HL-60 (cell line): Measurements from ENCODE around the gene TMEM63B.

Experiments
- DNase-seq, 2 experiments: peaks; one replicate each; pipeline ENCODE4 v3.0.0-alpha.2; 2010 to 2020; ENCODE audit warnings: low read depth in 1 of 2, low spot score in 1 of 2
- H3K27ac ChIP-seq: fragments of 250-450 bp; sonication (Bioruptor Pico); replicated peaks from 2 replicates; pipeline ENCODE4 v1.5.1; 2020; ENCODE audit warnings: mild to moderate bottlenecking, moderate library complexity
- H3K27me3 ChIP-seq: fragments of 250-450 bp; sonication (Bioruptor Pico); 2 replicates; pipeline ENCODE4 v1.5.1; 2021; ENCODE audit warnings: mild to moderate bottlenecking, moderate library complexity; ENCODE audit not compliant: insufficient read depth, poor library complexity, severe bottlenecking
- H3K4me3 ChIP-seq: replicated peaks from 2 replicates; pipeline ENCODE4 v1.5.1; 2011; ENCODE audit warnings: mild to moderate bottlenecking, control low read depth, low read length; ENCODE audit not compliant: insufficient read depth
- GABPA ChIP-seq: IDR thresholded peaks from 2 replicates; pipeline ENCODE4 v1.6.1; 2012; ENCODE audit warnings: low read depth
- POLR2AphosphoS5 ChIP-seq: IDR thresholded peaks from 2 replicates; pipeline ENCODE4 v1.6.1; 2012; ENCODE audit warnings: low read depth
- SPI1 ChIP-seq: IDR thresholded peaks from 2 replicates; pipeline ENCODE4 v1.6.1; 2012; ENCODE audit warnings: low read depth, mild to moderate bottlenecking, borderline replicate concordance
- TF ChIP-seq, protein P1 (sequence below): IDR thresholded peaks from one replicate; pipeline ENCODE4 v1.5.1; 2011; ENCODE audit warnings: low read length, control low read depth, inconsistent platforms; ENCODE audit not compliant: insufficient read depth
- TF ChIP-seq, protein P2 (sequence below): IDR thresholded peaks from 2 replicates; pipeline ENCODE4 v1.6.1; 2012; ENCODE audit warnings: low read depth; ENCODE audit not compliant: insufficient replicate concordance

TMEM63B gene

DNA sequence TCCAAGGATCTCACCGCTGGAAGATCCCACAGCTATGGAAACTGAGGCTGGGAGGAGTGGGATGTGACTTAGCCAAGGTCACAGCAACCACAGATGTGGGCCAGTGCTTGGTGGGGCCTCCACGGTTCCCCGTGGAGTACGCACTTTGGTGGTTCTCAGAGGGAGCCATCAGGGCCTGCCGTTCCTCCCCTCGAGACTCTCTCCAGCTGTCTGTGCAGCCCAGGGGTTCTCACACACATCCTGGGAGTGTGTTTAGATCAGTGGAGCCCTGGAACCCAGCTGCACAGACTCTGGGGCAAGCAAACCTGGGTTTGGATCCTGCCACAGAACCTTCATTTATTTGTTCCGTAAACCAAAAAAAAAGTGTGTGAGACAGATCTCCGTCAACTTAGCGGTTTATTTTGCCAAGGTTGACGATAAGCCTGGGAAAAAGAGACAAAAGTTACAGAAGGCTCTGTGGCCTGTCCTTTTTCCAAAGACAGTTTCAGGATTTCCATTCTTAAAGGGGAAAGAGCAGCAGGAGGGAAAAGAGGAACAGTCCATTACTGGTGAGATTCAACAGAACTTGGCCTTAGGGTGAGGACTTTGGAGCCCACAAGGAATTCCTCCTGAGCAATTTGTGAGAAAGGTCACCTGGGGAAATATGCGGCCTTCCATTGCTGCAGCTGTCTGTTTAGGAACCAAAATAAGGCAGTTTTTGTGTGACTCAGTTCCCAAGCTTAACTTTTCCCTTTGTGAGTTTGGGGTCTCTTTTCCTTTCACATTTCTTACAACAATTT is 75.8 kb downstream of the TMEM63B start:
- Histone ChIP-seq H3K27me3 (no peaks in the 10 kb centered on the region), H3K4me3 (no peak overlapping the region), H3K27ac (no peak overlapping the region)
- DNase-seq, result no peak
- TF ChIP-seq GABPA (no peak), SPI1 (peak; percentile 35; the same call in 1 of the 2 replicates)

DNA sequence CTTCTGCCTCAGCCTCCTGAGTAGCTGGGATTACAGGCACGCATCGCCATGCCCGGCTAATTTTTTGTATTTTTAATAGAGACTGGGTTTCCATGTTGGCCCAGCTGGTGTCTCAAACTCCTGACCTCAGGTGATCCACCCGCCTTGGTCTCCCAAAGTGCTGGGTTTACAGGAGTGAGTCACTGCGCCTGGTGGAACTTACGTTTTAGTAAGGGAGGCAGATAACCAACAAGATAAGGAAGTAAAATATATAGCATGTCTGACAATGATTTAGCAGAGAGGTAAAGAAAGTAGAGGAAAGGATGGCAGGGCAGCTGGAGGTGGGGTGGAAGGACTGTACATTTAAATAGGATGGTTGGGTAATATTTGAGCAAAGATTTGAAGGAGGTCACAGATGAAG is 76.6 kb downstream of the TMEM63B start:
- DNase-seq, result no peak

More for the DNA sequence above, 76.6 kb downstream of the TMEM63B start:
- H3K4me3 ChIP-seq, result no peak overlapping the region
- no peak overlapping the region for H3K27ac ChIP-seq
- H3K27me3 ChIP-seq, result no peaks in the 10 kb centered on the region
- TF ChIP-seq, protein P1, sequence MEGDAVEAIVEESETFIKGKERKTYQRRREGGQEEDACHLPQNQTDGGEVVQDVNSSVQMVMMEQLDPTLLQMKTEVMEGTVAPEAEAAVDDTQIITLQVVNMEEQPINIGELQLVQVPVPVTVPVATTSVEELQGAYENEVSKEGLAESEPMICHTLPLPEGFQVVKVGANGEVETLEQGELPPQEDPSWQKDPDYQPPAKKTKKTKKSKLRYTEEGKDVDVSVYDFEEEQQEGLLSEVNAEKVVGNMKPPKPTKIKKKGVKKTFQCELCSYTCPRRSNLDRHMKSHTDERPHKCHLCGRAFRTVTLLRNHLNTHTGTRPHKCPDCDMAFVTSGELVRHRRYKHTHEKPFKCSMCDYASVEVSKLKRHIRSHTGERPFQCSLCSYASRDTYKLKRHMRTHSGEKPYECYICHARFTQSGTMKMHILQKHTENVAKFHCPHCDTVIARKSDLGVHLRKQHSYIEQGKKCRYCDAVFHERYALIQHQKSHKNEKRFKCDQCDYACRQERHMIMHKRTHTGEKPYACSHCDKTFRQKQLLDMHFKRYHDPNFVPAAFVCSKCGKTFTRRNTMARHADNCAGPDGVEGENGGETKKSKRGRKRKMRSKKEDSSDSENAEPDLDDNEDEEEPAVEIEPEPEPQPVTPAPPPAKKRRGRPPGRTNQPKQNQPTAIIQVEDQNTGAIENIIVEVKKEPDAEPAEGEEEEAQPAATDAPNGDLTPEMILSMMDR, result no peak
- TF ChIP-seq GABPA, result no peak
- TF ChIP-seq, protein P2, sequence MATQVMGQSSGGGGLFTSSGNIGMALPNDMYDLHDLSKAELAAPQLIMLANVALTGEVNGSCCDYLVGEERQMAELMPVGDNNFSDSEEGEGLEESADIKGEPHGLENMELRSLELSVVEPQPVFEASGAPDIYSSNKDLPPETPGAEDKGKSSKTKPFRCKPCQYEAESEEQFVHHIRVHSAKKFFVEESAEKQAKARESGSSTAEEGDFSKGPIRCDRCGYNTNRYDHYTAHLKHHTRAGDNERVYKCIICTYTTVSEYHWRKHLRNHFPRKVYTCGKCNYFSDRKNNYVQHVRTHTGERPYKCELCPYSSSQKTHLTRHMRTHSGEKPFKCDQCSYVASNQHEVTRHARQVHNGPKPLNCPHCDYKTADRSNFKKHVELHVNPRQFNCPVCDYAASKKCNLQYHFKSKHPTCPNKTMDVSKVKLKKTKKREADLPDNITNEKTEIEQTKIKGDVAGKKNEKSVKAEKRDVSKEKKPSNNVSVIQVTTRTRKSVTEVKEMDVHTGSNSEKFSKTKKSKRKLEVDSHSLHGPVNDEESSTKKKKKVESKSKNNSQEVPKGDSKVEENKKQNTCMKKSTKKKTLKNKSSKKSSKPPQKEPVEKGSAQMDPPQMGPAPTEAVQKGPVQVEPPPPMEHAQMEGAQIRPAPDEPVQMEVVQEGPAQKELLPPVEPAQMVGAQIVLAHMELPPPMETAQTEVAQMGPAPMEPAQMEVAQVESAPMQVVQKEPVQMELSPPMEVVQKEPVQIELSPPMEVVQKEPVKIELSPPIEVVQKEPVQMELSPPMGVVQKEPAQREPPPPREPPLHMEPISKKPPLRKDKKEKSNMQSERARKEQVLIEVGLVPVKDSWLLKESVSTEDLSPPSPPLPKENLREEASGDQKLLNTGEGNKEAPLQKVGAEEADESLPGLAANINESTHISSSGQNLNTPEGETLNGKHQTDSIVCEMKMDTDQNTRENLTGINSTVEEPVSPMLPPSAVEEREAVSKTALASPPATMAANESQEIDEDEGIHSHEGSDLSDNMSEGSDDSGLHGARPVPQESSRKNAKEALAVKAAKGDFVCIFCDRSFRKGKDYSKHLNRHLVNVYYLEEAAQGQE, result no peak
- no peak for TF ChIP-seq SPI1
- no peak for TF ChIP-seq POLR2AphosphoS5
